ENCODE results near the gene ALK. TPM values are rescaled to one million over a fixed set of nuclear protein-coding genes. Genes with fewer than 3 reads are reported as not detected.

ALK gene
- total and polyA plus RNA-seq, 10 of the 15 experiments (the other 5 are each of a cell fraction or from before 2014, with no cell fraction given): 0.11 TPM; not detected in 9

GRCh38 chr2:29831560-29831959 is 89.8 kb downstream of the ALK start:
- no TSS peak for BruUV-seq (replicated peaks)
- WGBS (ENCODE audit: insufficient coverage, insufficient replicate concordance, low lambda C conversion rate, missing lambda C conversion rate): 37% methylated on average over 2 of the region's 2 CpGs
- no peaks in the 10 kb centered on the region for H3K36me3 ChIP-seq (ENCODE audit: control insufficient read depth in 2 of 2, insufficient read depth in 2 of 2, low read length in 1 of 2)
- ChIA-PET SMC1A (ENCODE audit: uncharacterized antibody, unreplicated experiment) (interaction anchor here (0.6 kb wide), 1 partner anchor 265 kb away, joined by 3 read pairs; no protein-coding TSS in a partner anchor), CTCF (no interaction called here), RAD21 (ENCODE audit: unreplicated experiment) (no interaction called here), POLR2A (no interaction called here)
- H3K4me2 ChIP-seq (ENCODE audit: control insufficient read depth, insufficient read depth): no peak overlapping the region
- in situ Hi-C loops (cut with MboI): no loop called here
- H3K9me3 ChIP-seq (replicated peaks; ENCODE audit: control insufficient read depth, insufficient read depth, low read length): no peaks in the 10 kb centered on the region
- no peak overlapping the region for H2AFZ ChIP-seq (ENCODE audit: control insufficient read depth, low read depth, low read length)
- no peak overlapping the region for H3K27ac ChIP-seq (ENCODE audit: control insufficient read depth, insufficient read depth)
- DNase-seq (ENCODE audit: low read depth, low spot score) (no peak), ATAC-seq (no peak), FAIRE-seq (no peak)
- no peak overlapping the region for H3K9ac ChIP-seq (ENCODE audit: control insufficient read depth, insufficient read depth, low read length)
- H3K79me2 ChIP-seq (ENCODE audit: control insufficient read depth, insufficient read depth, low read length): no peaks in the 10 kb centered on the region
- intact Hi-C loops (cut with micrococcal nuclease; ENCODE audit: unreplicated experiment): no loop called here
- no peaks in the 10 kb centered on the region for H4K20me1 ChIP-seq (ENCODE audit: control insufficient read depth, insufficient read depth)
- H3K4me1 ChIP-seq (ENCODE audit: control insufficient read depth, insufficient read depth, low read length): no peaks in the 10 kb centered on the region
- TF ChIP-seq RBBP5 (conservative IDR thresholded peaks at IDR 0.05) (no peak), IRF3 (IDR thresholded peaks at IDR 0.05) (no peak), GATAD2B (conservative IDR thresholded peaks at IDR 0.05; ENCODE audit: low read depth) (no peak)
- no peaks in the 10 kb centered on the region for H3K27me3 ChIP-seq (replicated peaks in 1 of 2; ENCODE audit: control insufficient read depth in 2 of 2, insufficient read depth in 2 of 2, low read length in 1 of 2)
- no peak overlapping the region for H3K4me3 ChIP-seq

GRCh38 chr2:29829841-29830240 is 91.5 kb downstream of the ALK start:
- SMC1A ChIA-PET (ENCODE audit: uncharacterized antibody, unreplicated experiment): no interaction called here
- ATAC-seq (no peak), DNase-seq (ENCODE audit: low read depth, low spot score) (no peak), FAIRE-seq (no peak)
- no peaks in the 10 kb centered on the region for H4K20me1 ChIP-seq (ENCODE audit: control insufficient read depth, insufficient read depth)
- in situ Hi-C loops (cut with MboI): no loop called here
- no peak overlapping the region for H3K4me3 ChIP-seq
- BruUV-seq (replicated peaks): no TSS peak
- intact Hi-C loops (cut with micrococcal nuclease; ENCODE audit: unreplicated experiment): no loop called here
- H2AFZ ChIP-seq (ENCODE audit: control insufficient read depth, low read depth, low read length): no peak overlapping the region
- no peaks in the 10 kb centered on the region for H3K4me1 ChIP-seq (ENCODE audit: control insufficient read depth, insufficient read depth, low read length)
- H3K27ac ChIP-seq (ENCODE audit: control insufficient read depth, insufficient read depth): no peak overlapping the region
- no peak overlapping the region for H3K4me2 ChIP-seq (ENCODE audit: control insufficient read depth, insufficient read depth)
- H3K9me3 ChIP-seq (replicated peaks; ENCODE audit: control insufficient read depth, insufficient read depth, low read length): no peaks in the 10 kb centered on the region
- no peaks in the 10 kb centered on the region for H3K79me2 ChIP-seq (ENCODE audit: control insufficient read depth, insufficient read depth, low read length)
- no peak overlapping the region for H3K9ac ChIP-seq (ENCODE audit: control insufficient read depth, insufficient read depth, low read length)
- no peaks in the 10 kb centered on the region for H3K27me3 ChIP-seq (replicated peaks in 1 of 2; ENCODE audit: control insufficient read depth in 2 of 2, insufficient read depth in 2 of 2, low read length in 1 of 2)
- TF ChIP-seq TARDBP (IDR thresholded peaks at IDR 0.05; ENCODE audit: borderline replicate concordance) (no peak), RFX5 (IDR thresholded peaks at IDR 0.05; ENCODE audit: low read depth, low read length) (no peak), ZNF622 (IDR thresholded peaks at IDR 0.05) (no peak), JUNB (IDR thresholded peaks at IDR 0.05) (no peak)
- CTCF ChIA-PET: no interaction called here
- RAD21 ChIA-PET (ENCODE audit: unreplicated experiment): no interaction called here
- H3K36me3 ChIP-seq (ENCODE audit: control insufficient read depth in 2 of 2, insufficient read depth in 2 of 2, low read length in 1 of 2): no peaks in the 10 kb centered on the region
- WGBS (ENCODE audit: insufficient coverage, insufficient replicate concordance, low lambda C conversion rate, missing lambda C conversion rate): 29% methylated on average over 2 of the region's 2 CpGs
- POLR2A ChIA-PET: no interaction called here

Measured in GM12878 (cell line).